Body of pancreas (tissue), 4 donors: ENCODE results near the gene SSH2.

Experiments used
- POLR2A ChIP-seq, 3 donors: fragments of 450-650 bp; IDR thresholded peaks; one replicate each; pipeline ENCODE4 v1.6.1; 2016; ENCODE audit warnings: antibody characterized with exemption in 3 of 3, mild to moderate bottlenecking in 2 of 3
- TF ChIP-seq, protein P1 (sequence below), 7 experiments: fragments of 450-650 bp in 4 of 7; fragments of 200-600 bp in 3 of 7; sonication (generic) in 3 of 7; IDR thresholded peaks; one replicate each; pipeline ENCODE4 v1.5.1; 2016 to 2019; ENCODE audit warnings: antibody characterized with exemption in 7 of 7

GRCh38 chr17:29629839-29630238, 300.2 kb downstream of the SSH2 start:
- TF ChIP-seq, protein P1, sequence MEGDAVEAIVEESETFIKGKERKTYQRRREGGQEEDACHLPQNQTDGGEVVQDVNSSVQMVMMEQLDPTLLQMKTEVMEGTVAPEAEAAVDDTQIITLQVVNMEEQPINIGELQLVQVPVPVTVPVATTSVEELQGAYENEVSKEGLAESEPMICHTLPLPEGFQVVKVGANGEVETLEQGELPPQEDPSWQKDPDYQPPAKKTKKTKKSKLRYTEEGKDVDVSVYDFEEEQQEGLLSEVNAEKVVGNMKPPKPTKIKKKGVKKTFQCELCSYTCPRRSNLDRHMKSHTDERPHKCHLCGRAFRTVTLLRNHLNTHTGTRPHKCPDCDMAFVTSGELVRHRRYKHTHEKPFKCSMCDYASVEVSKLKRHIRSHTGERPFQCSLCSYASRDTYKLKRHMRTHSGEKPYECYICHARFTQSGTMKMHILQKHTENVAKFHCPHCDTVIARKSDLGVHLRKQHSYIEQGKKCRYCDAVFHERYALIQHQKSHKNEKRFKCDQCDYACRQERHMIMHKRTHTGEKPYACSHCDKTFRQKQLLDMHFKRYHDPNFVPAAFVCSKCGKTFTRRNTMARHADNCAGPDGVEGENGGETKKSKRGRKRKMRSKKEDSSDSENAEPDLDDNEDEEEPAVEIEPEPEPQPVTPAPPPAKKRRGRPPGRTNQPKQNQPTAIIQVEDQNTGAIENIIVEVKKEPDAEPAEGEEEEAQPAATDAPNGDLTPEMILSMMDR (IDR thresholded peaks at IDR 0.05): no peak
- no peak for TF ChIP-seq POLR2A (IDR thresholded peaks at IDR 0.05)
